GM20000 (cell line): Measurements from ENCODE around the gene AARS2.
A peak's percentile ranks its signal among the peaks of the same experiment; 100 is the strongest.

Experiments used
- DNase-seq: peaks from one replicate; pipeline ENCODE4 v3.0.0; 2012; ENCODE audit warnings: low spot score
- TF ChIP-seq, protein P1 (sequence below): IDR thresholded peaks from 2 replicates; pipeline ENCODE4 v1.5.1; 2012; ENCODE audit warnings: mild to moderate bottlenecking, control low read depth; ENCODE audit errors: extremely low read depth, missing control alignments

Gene AARS2

DNA sequence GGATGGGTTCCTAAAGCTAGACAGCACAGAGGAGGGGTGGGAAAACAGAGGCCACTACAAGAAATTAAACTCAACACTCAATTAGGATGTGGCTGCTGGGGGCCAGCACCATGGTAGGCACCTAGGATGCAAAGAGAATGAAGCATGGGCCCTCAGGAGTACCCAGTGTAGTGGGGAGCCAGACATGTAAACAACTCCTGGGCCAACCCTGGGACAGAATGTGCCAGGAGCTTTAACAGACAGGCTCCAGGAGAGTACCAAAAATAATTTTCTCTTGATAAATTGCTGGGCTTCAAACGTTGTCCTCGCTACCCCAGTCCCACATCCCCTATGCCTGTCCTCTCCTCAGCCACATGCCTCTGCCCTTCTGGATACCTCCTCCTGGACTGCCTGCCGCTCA is 41.2 kb downstream of the AARS2 start:
- TF ChIP-seq, protein P1, sequence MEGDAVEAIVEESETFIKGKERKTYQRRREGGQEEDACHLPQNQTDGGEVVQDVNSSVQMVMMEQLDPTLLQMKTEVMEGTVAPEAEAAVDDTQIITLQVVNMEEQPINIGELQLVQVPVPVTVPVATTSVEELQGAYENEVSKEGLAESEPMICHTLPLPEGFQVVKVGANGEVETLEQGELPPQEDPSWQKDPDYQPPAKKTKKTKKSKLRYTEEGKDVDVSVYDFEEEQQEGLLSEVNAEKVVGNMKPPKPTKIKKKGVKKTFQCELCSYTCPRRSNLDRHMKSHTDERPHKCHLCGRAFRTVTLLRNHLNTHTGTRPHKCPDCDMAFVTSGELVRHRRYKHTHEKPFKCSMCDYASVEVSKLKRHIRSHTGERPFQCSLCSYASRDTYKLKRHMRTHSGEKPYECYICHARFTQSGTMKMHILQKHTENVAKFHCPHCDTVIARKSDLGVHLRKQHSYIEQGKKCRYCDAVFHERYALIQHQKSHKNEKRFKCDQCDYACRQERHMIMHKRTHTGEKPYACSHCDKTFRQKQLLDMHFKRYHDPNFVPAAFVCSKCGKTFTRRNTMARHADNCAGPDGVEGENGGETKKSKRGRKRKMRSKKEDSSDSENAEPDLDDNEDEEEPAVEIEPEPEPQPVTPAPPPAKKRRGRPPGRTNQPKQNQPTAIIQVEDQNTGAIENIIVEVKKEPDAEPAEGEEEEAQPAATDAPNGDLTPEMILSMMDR = no peak
- DNase-seq = no peak

DNA sequence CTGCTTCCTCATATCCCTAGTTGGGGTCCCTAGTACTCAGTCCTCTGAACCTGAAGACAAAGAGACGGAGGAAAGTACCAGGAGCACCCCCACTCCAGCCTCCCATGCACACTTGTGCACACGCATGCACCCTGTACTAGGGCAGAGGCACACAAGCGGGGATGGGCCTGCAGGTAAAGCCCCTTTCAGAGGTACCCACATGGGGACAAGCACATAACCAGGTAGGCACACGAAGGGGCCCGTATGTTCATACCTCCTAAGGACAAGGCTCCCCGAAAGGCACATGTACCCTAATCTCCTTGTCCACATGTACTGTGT is 41.8 kb downstream of the AARS2 start:
- TF ChIP-seq, protein P1 = no peak
- no peak for DNase-seq

DNA sequence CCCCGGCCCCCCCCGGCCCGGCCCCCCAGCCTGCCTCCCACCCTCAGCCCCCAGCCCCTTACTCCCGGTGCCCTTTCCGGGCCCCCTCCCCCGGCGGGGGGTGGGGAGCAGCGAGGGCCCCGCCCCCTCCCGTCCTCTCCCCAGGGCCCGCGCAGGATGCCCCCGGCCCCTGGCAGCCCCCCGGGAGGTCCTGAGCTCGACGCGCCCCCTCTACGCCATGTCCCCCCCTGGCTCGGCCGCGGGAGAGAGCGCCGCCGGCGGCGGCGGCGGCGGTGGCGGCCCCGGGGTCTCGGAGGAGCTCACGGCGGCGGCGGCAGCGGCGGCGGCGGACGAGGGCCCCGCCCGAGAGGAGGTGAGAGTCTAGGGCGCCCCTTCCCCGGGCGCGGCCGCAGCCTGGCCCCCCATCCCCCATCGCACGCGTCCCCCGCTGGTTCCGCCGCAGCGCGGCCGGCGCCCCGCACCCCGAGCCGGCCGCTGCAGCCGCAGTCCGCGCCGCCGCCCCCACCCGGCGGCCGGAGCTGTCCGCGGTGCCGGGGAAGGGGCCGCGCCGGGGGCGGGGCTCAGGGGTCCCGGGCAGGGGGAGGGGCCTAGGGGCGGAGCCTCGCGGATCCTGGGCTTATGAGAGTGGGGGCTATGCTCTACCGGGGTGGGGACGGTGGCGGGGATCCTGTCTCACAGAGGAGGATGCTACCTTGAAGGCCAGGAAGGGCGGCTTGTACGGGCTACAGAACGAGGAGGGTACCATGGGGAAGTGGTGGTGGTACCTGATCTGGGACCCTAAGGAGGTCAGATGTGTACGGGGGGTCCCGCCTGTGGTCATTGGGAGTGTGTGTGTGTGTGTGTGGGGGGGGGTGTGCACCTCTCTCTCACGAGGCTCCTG is 42.4 kb downstream of the AARS2 start:
- no peak for DNase-seq
- TF ChIP-seq, protein P1 = no peak

DNA sequence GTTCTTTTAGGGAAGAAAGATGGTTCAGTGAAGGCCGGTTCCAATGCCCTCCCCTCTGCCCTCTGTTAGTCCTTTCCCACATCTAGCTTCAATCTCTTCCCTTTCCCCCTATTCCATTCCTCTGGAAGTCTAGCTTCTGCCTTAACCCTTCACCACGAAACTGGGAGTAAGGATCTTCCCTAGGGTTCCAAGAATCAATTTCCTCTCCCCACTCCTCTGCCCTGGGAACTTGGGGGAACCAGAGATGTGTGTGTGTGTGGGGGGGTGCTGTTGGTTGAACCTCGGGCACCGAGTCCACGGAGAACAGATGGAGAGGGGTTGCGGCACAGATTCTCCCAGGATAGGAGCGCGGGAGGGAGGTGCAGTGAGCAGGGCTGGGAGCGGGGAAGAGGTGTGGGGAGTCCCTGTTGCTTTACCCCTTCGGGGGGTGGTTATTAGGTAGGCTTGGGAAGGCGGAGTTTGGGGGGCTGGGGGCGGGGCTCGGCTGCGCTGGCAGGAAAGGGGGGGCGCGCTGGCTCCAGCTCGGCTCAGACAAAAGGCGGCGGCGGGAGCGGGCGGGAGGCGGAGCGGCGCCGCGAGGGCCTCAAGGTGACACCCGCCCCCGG is 43.1 kb downstream of the AARS2 start, which contains the start of gene TMEM151B:
Gene TMEM151B, plus strand, starts transcription at position 530 of the 605 bp plus-strand sequence. CDS start 293 bp downstream, outside the sequence.
- DNase-seq = no peak
- TF ChIP-seq, protein P1 = no peak

DNA sequence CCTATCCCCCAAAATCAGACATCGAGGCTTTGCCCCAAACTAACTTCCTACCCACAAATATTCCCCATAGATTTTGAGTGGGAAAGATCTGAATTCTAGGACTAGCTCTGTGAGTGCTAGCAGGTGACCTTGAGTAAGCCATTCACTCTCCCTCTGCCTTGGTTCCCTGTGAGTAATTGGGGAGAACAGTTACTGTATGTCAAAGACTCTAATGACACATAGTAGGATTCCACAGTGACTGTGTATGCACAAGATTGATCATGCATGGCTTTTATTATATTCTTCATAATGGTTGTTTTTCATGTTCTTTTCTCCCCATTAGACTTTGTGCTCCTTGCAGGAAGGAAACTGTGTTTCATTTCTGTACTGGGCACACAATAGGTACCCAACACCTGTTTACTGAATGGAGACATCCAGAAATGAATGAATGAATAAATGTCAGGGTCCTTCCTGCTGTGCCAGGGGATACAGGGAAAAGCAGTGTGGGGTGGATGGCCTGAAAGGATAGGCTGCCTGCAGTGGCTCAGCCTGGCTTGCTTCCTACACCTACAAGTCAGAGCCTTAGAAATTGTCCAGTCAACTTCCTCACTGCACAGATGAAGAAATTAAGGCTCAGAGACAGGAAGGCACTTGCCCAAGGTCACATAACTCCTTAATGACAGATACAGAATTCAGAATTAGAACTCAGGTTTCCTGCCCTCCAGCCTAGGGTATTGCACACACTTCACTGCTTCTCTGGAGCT is 43.8 kb downstream of the AARS2 start:
- TF ChIP-seq, protein P1 = no peak
- no peak for DNase-seq

DNA sequence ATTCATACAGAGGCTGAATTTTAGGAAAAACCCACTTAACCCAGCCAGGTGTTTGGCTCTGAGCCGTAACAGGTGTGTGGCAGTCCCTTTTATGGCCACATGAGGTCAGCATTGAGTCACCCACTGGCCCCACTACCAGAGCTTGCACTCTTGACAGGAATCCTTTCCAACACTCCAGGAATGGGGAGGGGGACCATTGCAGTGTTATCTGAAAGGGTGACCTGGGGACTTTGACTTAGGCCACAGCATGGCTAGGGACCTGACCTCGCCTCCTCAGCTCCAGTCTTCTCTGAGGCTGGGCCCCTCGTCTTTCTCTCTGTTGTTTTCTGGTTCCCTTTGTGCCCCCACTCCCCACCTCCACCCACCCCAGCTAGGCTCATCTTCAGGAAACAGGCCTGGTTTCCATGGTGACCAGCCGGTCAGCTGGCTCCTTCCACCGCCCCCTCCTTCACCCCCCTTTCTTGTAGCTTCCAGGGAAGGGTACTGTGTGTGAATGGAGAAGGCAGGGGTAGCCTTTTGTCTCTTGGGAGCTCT is 45.0 kb downstream of the AARS2 start:
- TF ChIP-seq, protein P1 = peak; percentile 93
- peak; percentile 80 for DNase-seq
